CD1c-positive myeloid dendritic cell (primary cell): ENCODE data around the gene TTC9B.

ENCODE experiments used
- DNase-seq: peaks from one replicate; pipeline ENCODE4 v3.0.0-alpha.2; 2016; ENCODE audit errors: extremely low spot score

Gene TTC9B

DNA sequence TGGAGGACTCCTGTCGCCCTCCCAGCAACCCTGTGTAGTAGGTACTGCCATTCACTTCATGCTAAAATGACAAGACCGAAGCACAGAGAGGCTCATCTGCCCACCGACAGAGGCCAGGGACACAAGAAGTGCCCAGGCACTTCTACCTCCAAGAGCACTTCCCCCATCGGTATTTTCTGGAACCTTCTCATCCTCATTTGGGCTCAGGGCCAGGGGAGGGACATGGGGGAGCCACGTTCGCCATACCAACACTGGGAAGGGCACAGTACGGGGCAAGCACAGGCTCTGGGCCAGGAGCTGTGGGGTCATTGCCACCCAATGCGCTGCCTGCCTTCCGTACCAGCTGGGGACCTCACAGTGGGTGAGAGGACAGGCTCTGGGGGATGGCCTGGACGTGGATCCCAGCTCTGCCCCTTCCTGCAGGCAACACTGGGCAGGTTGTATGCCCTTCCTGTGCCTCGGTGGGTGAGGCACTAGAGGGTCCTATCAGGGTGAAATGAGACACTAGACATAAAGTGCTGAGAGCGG, 29.6 kb upstream of the TTC9B start:
- DNase-seq, result no peak

DNA sequence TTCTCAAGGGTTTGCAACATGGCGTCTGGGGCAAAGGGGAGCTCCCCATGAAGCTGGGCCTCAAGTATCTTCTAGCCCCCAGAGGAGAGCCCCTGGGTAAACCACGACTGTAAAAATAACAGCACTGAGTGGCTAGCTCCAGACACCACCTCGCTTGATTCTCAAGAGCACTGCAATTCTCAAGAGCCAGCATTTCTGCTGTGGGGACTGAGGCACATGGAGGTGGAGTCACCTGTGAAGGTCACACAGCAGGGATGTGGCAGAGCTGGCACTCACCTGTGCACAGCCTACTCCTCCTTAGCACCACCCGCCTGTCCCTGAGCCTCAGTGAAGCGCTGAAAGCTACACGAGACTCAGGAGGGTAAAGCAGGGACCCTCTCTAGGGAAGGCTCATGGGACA, 29.0 kb upstream of the TTC9B start:
- DNase-seq, result no peak

DNA sequence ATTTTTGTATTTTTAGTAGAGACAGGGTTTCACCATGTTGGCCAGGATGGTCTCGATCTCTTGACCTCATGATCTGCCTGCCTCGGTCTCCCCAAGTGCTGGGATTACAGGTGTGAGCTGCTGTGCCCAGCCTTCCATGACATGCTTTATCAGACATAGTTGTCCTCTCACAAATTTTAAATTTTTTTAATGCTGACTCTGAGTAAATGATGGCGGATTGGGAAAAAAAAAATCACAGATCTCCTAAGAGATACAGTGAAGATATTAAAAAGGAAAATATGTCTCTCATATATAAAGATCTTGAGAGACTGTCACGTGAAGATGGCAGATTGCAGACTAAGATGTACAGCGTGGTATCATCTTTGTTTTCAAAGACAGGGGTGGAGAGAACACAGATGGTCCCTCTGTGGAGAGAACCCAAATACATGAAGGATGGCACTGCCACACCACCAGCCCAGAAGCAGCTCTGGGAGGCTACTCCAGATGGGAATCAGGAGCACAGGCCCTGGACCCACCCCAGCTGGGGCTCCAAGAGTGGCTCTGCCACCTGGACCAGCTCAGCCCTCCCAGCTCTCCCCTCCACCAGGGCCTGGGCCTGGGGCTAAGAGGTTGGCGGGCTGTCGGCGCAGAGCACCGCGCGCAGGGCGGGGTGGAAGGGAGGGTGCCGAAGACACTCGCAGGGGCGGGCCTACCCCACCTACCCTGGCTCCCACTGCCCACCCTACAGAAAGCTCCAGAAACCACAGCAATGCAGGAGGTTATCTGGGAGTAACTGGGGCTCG, 28.3 kb upstream of the TTC9B start:
- DNase-seq, result no peak

DNA sequence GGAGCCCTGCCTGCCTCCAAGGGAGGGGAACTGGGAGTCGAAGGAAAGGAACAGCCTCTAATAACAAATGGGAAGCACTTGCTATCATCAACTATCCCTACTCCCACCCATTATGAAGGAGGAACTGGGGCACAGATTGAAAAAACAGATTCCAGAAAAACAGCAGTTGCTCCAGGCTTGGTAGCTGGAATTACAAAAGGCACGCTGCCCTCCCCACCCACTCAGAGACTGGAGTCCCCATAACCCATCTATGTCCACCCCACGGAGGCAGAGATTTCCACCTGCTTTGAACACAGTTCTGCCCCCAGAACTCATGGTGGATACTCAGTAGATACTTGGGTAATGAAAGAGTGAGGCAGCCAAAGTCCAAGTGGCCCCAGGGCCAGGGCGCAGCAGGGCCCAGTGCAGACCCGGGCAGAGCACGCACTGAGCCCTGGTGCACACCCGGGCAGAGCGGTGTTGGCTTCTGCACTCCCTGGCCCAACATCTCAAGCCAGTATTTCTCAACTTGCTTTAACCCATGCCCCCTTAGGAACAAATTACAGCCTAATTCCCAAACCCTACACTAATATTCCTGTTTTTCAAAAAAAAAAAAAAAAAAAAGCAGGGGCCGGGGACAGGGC, 27.4 kb upstream of the TTC9B start:
- DNase-seq, result peak; percentile 35

DNA sequence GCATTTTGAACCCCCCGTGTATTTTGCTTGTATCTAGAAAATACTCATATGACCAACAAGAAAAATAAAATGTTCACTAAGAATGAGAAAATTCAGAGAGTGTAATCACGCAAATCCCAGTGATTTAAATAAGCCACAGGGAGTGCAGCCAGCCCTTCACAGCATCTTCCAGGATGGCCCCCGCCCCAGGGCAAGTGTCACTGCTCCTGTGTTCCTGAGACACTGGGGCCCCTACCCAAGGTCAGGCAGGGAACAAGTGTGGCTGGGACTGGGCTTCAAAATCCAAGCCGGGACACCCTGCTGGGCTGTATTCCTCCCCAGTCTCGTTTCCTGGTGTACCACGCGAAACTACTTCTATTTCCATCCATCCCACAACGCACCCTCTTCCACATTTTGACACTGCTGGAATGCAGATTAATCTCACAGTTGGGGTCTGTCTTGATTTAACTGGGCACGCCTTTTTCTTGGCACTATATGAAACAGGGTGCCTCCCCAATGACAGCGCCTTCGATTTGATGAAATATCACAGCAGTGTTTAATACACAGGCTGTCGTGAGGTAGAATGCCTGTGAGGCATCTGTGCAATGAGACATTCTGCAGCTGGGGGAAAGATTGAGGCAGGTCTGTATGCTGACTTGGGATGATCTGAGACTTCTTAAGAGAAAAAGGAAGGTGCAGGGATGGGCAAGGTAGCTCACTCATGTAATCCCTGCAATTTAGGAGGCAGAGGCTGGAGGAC, 26.6 kb upstream of the TTC9B start:
- no peak for DNase-seq

DNA sequence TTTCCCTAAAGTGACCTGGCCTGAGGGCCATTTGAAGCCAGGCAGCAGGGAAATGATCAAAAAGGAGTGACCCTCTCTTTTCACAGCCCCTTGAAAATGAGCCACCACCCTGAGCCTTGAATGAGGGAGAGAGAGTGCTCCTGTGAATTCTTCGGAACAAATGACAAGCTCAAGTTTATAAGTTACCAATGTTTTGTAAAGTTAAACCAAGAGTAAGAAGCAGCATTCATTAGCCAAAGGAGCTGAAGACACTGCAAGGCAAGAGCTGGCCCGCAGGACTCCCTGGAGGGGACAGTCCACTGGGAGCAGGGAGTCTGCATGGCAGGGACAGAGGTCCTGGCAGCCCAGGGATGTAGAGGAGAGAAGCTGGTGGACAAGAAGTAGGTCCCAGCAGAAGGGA, 25.0 kb upstream of the TTC9B start:
- no peak for DNase-seq

DNA sequence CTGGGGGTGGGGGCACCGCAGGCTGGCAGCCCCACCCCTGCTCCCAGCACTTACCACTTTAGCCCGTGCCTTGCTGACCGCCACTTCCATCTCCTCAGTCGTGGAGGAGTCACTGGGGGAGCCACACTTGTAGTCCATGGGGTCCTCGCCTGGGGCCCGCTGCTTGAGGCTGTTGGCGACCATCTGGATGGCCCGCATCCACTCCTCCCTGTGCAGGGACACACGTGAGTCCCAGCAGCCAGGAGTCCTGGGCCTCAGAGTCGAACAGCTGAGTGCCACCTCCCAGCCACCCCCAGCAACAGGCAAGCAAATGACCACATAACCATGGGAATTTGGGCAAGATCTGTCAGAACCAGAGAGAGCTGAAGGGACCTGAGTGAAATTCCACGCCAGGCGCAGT, 24.3 kb upstream of the TTC9B start:
- no peak for DNase-seq

DNA sequence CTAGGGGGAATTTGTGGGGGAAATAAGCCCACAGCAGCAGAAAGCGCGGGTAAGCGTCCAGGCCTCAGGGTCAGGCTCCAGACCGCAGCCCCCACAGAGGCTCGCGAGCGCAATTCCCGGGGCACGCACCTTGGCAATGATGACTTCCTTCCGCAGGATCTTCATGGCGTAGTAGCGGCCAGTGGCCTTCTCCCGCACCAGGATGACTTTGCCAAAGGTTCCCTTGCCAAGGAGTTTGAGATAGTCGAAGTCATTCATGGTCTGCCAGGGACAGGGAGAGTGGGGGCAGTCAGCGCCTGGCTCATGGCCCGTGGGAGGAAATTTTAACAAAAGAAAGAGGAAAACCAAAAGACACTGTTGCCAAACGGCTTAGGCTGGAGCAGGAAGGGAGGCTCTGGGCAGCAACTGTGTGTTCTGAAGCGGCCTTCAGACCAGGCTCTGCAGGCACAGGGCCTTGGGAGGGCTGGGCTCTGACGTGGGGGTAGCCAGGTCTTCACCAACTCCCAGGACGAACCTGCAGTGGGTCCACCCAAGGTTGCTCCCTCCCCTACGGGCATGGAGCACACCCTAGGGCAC, 23.7 kb upstream of the TTC9B start:
- no peak for DNase-seq

DNA sequence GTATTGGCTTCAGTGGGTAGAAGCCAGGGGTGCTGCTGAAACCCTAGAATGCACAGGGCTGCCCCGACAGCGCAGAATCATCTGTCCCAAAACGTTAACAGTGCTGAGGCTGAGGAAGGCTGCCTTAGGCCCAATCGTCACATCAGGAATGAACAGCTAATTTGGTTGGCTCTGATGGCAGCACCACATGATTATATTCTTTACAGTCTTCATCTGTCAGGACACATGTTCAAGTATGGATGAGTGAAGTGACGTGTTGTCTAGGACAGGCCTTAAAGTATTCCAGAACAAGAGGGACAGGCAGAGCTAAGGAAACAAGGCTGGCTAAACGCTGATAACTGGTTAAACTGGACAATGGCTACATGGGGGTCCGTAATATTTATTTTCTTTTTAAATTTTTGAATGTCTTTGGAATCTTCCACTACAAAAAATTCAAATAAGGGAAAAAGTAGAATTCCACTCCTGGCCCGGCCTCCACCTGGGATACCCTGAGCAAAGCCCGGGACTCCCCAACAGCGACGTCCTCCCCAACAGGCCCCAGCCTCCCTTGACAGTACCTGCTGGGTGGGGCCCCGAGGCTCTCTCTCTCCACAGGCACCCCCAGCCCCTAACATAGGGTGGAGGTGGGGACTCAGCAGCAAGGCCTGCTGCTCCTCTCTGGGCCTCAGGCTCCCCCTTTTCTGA, 23.1 kb upstream of the TTC9B start:
- DNase-seq, result no peak

DNA sequence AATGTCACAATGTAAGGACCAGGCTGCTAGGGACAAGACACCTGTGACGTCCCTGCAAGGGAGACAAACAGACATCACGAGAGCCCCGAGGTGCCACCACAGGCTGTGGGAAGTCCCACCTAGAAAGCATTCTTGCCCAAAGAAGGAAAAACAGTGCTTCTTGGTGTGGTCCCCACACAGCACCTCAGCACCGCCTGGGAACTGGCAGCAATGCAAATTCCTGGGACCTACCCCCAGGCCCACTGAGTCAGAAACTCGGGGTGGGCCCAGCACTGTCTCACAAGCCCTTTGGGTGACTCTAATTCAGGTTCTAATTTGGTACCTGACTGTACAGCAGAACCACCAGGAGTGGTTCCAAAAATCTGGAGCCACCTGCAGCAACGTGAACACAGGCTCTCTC, 22.1 kb upstream of the TTC9B start:
- DNase-seq, result no peak

DNA sequence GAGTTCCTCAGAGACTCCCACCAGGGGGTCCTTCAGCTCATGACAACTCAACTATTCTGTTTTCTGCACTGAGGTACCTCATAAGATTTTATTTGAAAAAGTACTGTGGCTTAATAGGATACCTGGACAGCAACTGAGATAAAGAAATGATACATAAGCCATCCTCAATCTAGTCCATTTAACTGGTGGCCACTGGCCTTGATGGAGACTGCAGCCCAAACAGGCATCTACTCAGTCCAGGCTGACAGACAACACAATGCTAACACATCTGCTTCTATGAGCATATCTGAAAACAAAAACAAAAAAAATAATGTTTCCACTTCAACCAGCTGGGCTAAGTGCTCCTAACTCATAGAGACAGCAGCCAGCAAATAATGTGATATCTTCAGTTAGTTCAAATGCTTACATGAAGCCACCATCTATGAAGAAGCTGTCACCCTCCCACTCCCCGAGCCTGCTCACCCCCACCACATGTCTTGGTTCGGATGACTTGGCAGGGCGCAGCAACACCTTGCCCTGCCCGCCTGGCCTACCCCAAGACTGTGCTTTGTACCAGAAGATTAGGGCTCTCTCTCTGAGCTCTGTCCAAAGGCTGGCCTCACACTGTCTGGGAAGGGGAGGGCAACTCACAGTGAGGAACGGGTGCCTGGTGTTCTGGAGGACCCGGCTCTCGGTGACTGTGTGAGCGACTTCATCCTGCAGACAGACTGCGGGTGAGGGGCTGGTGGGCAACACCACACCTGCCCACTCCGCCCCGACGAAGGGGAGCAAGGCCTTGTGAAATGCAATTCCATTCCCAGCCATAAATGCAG, 21.4 kb upstream of the TTC9B start:
- DNase-seq, result no peak

DNA sequence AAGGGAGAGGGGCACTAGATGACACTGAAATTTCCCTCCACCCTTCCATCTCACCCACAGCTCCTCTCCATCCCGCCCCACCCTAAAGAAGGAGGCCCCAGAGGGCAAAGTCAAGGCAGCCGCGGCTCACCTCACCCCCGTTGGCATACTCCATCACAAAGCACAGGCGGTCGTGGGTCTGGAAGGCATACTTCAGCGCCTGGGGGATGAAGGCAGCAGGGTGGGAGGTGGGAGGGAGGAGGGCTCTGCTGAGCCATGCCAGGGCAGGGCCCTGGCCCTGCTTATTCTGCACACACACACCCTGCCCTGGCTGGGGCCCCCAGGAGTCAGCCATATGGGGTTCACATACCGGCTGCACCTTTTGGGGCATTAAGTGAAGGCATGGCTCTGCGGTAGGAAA, 20.6 kb upstream of the TTC9B start:
- no peak for DNase-seq

DNA sequence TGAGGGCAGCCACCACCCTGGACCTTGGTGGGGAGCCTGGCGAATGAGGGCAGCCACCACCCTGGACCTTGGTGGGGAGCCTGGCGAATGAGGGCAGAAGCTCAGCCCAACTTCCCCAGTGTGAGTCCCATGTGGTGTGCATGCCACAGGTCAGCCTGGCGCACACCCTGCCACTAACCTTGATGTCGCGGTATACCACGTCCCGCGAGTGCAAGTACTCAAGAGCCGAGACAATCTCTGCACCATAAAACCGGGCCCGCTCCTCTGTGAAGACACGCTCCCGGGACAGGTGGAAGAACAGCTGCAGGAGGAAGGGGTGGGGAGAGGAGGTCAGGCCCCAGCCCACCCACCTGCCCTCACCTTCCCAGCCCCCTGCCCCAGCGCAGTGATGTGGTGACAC, 19.6 kb upstream of the TTC9B start:
- no peak for DNase-seq

DNA sequence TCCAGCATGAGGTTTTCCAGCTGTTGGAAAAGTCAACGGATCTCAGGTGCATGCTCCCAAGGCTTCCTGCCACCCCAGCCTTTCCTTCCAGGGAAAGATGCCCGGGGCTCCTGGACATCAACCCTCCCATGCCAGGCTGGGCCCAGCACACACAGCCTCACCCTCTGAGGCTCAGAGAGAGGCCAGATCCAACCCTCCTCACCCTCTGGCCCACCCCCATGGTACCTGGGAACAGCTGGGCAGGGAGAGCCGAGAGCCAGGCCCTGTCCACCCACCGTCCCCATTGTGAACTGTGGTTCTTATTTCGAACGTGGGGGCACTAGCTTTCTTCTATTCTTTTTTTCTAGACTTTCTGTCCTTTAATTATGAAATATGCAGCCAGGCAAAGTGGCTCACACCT, 18.2 kb upstream of the TTC9B start:
- DNase-seq, result no peak

DNA sequence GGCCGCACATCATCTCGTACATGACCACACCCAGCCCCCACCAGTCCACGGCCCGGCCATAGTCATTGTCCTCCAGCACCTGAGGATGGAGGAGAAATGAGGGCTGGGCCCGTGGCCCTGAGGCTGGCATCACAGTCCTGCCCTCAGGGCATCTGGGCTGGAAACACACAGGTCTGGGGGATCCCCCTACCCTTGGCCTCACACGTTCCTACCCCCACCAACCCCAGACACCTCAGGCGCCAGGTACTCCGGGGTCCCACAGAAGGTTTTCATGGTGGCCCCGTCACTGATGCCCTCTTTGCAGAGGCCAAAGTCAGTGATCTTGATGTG, 17.8 kb upstream of the TTC9B start:
- DNase-seq, result no peak

DNA sequence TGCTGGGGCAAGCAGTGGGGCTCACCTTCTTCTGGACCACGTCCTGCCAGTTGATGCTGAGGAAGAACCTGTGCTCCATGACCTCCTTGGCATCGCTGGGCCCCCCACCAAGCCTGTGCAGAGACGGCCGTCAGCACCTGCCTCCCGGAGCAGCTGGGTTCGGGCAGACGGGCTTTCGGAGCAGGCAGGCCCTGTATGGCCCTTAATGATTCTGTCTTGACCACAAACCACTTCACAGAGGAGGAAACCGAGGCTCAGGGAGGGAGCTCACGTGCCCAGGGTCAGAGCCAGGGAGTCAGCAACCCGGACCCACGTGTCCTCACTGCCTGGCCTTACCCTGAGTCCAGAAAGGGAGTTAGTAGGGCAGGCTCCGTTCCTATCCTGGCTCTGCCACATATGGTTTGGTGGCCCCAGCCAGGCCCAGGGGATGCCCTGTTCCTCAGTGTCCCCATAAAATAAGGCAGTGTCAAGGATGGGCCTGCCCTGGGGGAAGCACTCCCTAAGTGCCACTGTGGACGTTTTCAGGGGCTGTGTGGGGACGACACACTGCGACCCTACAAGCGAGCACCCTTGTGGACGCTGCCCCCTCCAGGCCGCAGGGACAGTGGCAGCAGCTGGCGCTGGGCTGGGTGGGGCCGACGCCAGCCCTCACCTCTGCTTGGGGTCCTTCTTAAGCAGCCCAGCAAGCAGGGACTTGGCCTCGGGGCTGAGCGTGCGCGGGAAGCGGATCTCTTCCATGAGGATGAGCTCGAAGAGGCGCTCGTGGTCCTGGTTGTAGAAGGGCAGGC, 17.2 kb upstream of the TTC9B start:
- DNase-seq, result no peak

DNA sequence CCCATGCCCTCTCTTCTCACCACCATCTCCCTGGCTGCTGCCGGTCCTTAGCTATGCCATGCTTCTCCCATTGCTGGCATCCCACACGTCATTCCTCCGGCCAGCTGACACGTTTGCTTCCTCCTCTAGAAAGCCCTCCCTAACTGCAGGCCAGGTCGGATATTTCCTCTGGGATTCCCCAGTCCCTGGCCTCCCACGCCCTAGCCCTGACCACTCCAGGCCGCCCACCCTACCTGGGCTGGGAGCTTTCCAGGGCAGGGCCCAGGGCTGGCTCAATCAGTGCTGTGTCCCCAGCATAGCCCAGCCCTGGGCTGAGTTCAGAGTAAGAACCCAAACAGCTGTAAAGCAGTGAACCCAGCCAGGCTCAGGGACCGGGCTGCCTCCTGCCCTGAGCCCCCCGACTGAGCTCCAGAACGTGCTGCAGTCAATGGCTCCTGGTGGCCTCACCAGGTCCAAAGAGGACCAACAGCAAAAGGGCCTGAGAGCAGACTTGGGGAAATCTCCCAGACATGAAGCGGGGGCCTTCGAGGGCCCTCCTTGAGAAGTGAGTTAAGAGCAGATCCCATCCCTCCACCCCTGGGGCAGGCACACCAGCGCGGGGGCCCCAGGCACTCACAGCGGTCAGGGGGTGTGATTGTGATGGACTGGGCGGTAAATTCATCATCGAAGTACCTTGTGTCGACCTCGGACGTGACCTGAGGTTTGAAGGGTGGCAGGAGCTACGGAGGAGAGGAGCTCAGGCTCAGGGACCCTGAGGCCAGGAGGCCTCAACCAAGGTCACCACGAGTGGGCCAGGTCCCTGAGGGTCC, 16.4 kb upstream of the TTC9B start:
- no peak for DNase-seq

DNA sequence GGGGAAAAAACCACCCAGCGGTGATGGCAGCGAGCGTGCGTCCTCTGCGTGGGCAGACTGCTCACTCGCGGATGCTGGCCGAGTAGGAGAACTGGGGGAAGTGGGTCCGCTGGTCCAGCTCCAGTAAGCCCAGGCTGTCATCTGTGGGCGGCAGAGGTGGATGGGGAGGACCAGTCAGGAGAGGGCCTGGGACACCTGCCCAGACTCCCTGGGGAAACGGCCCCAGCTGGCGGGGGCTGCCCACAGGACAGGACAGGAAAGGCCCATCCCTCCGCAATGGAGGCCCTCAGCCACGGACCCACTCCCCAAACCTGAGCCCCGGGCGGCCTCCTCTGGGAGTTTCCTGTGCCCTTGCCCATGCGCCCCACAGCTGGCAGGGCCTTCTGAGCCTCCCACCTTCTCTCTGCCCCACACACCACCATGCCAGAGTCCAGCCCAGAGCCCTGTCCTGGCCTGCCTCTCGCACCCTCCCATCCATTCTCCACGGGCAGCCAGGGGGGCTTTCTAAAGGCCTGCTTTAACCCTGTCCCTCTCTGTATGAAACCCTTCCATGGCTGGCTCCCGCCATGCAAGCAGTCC, 15.7 kb upstream of the TTC9B start:
- no peak for DNase-seq
